Ramos (cell line): Measurements from ENCODE around the gene EHMT1.
"Not testable (repeated sequence)": the region's sequence is repeated elsewhere in the genome, so short reads cannot be mapped to it uniquely, and the experiment has no call there.

Experiments used
- in situ Hi-C: fragments of 300-500 bp; cut with MboI; formaldehyde crosslinking; loops from one replicate; pipeline ENCODE4 v1.14.3; 2022; ENCODE audit warnings: low sequenced_read_pairs; ENCODE audit not compliant: unreplicated experiment

Gene EHMT1

DNA sequence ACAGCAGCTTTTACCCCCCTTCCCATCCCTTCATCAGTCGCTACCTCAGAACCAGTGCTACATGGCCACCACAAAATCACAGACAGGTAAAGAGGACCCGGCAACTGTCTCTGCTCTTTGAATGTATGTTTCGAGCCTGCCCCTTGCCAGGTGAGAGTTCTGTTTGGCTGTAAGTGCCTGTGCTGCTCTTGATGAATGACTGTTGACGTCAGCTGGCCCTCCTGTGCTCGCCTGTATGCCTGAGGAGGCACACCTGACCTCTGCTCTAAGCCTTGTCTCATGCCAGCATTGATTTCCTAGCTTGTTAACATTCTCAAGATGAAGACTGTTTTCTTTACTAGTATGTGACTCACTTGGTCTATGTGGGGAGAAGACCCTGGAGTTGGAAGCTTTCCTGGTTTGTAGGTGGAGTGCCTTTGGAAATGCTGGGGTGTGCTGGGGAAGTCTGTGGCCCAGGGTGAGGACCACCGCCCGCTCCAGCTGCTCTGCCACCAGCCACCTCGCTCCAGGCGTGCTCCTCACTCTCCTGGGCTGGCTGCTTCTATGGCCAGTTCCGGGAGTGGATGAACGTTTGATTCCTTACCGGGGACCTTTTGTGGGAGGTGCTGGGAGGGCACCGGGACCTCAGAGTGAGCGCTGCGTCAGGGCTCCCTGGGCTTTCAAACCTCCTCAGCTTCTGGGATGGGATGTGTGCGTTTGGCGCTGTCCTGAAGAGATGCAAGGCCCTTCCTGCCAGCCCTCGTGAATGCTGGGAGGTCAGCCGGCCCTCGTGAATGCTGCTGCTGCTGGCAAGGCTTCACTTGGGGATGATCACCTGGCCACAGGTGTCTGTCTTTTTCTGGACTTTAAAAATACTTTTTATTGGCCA lies 109.9 kb downstream of the EHMT1 start:
- in situ Hi-C loops: no loop called here

DNA sequence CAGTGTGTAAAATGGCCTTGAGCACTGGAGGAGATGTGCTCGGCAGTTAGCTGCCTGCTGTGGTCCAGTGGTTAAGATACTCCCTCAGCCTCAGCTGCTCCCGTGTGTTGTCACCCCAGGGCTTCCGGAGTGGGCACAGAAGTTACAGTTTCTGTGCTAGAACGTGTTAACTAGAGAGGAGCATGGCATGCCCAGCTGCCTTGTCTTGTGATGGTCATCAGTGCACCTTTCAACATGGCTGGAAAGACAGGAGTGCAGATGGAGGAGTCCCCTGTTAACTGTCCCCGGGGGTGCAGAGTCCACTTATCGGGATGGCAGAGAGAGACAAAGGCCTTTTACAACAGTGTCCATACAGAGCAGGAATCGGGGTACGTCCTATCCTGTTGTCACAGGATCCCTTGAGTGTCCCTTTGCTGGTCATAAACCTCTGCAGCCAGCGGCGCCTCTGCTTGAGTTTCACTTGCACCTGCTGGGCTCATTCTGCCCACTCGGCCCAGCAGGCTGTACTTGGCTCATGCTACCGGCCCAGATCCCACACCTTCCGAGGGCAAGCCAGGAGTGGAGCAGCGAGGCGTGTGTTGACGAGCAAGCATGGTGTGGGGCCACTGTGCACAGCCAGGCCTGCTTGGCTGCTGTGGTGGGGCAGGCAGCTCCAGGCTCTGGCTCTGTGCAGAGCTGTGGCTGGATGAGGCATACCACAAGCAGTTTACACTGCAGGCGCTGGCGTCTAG lies 112.6 kb downstream of the EHMT1 start:
- in situ Hi-C loops: no loop called here

DNA sequence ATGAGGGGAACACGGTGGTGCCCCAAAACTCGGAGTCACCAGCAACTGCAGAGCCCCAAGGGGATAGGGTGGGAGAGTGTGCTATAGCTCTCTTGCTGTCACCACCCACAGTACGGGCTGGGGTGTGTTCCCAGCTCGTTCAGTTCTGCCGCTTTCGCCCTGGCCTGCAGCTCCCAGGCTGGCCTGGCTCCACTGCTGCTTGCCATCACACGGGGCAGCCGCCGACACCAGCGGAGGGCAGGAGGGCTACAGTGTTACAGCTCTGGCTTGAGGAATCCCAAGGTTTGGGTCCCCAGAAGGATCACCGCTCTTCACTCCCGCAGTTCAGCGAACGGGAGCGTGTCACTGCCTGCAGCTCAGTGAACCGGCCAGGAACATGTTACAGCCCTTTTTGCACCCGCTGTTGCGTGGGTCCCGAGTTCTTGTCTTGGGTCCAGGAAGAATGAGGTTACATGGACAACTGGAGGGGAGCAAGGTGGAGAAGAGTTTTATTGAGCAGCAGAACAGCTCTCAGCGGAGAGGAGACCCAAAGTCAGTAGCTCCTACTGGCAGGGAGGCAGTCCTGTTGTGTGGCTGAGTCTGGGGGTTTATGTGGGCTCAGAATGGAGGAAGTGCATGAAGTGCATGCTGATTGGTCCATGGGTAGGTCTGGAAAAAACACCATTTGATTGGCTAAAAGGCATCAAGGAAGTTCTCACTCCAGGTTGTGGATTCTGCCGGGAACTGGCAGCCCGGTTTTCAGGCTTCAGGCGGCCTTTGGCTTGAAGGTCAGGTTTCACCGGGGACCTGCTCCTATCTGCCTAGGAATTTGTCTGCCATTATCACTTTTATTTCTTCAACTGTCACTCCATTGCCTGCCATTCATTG lies 113.4 kb downstream of the EHMT1 start:
- in situ Hi-C loops: no loop called here

DNA sequence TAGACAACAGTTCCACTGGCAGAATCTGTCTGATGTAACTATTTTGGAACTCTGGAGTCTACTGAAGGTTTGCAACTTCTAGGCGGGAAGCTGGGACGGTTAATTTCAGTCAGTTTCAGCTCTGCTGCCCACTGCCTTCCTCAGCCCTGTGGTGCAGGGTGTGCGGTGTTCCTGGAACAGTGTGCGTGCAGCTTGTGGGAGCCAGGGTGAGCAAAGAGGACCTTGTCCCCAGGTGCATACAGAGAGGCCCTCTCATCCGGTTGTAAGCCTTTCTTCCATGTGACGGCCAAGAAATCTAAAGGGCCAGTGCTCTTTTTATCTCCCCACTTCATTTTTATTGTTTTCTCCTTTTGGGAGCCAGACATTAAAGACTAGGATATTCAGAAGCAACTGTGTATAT lies 114.6 kb downstream of the EHMT1 start:
- in situ Hi-C loops: no loop called here

DNA sequence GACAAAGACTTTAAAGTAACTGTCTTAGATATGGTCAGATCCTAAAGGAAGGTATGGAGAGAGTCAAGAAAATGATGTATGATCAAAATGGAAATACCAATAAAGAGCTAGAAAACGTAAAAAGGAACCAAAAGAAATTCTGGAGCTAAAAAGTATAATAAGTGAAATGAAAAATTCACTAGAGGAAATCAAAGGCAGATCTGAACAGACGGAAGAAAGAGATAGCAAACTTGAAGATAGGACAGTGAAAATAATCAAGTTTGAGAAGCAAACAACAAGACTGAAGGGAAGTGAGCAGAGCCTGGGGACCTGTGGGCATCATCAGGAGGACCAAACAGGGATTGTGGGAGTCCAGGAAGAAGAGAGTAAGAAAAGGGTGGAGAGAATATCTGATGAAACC lies 115.4 kb downstream of the EHMT1 start:
- in situ Hi-C loops: no loop called here

DNA sequence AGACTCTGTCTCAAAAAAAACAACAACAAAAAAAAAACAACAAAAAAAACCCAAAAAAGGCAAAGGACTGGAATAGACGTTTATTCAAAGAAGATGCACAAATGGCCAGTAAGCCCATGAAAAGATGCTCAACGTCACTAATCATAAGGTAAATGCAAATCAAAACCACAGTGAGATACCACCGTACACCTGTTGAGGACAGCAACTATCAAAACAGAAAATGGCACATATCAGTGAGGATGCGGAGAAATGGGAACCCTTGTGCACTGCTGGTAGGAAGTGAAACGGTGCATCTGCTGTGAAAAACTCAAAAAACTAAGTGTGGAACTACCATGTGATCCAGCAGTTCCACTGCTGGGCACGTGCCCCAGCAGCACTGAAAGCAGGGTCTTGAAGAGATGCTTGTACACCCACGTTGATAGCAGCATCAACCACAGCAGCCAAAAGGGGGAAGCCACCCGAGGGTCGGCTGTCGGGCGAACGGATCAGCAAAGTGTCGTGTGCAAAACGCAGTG lies 119.4 kb downstream of the EHMT1 start:
- in situ Hi-C loops: not testable (repeated sequence)

DNA sequence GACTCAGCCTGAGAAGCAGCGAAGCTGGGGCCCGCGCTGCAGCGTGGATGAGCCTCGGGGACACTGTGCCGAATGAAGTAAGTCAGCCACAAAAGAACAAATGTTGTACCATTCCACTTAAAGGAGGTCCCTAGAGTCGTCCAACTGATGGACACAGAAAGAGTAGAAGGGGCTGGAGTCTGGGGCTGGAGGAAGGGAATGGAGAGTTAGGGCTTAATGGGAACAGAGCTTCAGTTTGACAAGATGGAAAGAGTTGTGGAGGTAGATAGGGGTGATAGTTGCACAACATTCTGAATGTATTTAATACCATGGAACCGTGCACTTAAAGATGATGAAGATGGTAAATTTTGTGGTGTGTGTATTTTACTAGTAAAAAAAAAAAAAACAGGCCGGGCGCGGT lies 119.9 kb downstream of the EHMT1 start:
- in situ Hi-C loops: no loop called here

DNA sequence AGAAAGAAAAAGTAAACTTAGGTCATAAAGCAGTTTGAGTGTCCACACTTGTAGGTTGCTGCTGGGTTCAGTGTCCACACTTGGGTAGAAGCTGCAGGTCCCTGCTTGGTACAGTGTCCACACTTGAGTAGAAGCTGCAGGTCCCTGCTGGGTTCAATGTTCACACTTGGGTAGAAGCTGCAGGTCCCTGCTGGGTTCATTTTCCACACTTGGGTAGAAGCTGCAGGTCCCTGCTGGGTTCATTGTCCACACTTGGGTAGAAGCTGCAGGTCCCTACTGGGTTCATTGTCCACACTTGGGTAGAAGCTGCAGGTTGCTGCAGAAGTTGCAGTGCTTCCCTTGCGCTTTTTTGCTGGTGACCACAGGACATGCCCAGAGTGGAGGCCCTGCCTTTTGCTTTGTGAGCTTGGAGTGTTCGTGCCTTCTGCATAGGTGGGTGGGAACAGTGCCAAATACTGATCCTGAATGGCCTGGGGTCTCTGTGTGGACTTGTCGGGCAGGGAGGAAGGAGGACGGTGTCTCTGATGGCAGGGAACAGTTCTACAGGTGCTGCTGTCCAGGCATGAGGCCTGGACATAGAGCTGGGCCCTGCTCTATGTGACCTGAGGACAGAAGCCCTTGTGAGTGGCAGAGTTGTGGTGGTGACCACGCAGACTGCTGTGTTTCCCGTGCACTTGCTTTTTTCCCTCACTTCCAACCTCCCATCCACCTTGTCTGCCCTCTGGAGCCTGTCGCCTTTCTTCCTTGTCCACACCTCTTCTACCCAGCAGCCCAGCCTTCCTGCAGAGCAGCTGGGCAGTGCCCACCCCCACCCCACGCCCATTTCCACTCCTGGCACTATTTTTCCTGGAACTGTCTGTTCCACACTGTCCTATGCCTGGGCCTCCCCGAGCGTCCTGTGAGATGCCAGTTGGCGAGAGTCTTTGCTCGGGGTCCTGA lies 120.8 kb downstream of the EHMT1 start:
- in situ Hi-C loops: no loop called here

DNA sequence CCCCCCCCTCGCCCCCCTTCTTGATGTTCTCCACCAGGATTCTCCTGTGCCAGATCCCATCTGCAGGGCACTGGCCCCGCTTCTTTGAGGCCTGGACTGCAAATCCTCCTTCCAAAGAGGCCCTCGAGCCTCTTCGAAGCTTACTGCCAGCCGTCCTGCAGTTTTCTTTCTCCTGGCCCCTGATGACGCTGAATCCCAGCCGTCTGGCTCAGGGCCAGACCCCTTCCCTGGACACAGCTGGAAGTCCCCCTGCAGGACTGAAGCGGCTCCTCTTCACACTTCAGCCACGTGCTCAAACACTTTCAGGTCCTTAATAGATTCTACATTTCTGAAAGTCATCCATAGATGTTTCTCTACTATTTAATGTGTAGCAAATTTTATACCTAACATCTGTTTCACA lies 121.5 kb downstream of the EHMT1 start:
- in situ Hi-C loops: no loop called here

DNA sequence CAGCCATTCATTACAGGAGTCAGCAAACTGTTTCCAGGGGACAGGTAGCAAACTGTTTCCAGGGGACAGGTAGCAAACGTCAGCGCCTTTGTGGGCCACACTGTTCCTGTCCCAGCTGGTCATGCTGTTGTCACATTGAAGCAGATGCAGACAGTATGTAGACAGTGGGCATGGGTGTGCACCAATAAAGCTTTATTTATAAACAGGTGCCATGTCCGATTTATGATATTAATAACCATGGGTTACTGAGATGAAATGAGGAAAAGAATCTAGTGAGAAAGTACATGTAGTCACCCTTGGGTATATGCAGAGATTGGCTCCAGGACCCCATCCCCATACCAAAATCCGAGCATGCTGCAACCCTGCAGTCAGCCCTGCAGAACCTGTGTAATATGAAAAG lies 122.5 kb downstream of the EHMT1 start:
- in situ Hi-C loops: no loop called here

DNA sequence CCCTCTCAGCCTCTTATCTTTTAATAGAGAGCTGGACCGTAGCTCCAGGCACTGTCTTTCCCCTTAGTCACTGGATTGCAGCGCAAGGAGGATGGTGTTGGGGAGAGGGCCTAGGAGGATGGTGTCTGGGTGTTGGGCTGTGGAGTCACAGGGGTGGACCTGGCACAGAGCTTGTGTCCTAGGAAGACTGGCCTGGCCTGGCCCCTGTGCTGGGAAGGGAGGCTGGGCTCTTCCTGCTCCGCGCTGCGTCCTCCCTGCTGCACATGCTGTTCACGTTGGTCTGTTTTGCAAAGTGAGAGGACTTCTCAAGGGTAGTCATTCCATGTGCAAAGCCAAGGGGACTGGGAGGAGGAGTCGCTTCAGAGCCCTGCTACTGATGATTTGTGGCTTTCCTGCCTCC lies 123.9 kb downstream of the EHMT1 start:
- in situ Hi-C loops: no loop called here

DNA sequence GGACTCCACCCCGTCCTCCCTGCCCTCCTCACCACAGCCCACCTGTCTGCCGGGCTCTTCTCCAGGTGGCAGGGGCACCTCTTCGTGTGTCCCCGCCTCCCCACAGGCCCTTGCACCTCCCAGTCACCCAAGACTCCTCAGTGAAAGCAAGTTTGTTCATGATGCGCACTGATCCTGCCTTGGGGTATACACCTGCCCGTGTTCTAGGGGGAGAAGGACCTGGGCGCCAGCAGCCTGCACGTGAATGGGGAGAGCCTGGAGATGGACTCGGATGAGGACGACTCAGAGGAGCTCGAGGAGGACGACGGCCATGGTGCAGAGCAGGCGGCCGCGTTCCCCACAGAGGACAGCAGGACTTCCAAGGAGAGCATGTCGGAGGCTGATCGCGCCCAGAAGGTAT lies 124.9 kb downstream of the EHMT1 start:
- in situ Hi-C loops: no loop called here

DNA sequence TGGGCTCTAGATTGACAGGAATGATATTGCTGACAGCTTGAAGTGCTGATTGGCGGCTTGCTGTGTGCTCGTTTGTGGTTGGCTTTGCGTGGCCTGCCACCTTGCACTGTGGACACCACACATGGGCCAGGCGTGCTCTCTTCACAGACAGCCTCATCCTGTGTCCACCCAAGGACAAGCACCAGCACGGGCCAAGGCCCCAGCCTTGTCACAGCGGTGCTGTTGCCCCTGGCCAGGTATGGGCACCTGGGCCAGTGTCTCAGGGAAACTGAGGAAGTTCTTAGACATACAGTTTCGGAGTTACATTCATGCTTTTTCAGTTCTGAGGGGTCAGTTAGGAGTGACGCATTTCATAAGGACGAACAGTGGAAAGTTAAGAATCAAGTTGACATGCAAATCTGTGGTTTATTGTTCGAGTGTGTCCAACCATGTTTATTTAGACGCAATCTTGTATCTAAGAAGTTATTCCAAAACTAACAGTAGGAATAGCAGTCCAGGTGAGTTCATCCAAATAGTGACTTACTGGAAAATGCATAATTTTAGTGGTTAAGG lies 125.9 kb downstream of the EHMT1 start:
- in situ Hi-C loops: no loop called here

DNA sequence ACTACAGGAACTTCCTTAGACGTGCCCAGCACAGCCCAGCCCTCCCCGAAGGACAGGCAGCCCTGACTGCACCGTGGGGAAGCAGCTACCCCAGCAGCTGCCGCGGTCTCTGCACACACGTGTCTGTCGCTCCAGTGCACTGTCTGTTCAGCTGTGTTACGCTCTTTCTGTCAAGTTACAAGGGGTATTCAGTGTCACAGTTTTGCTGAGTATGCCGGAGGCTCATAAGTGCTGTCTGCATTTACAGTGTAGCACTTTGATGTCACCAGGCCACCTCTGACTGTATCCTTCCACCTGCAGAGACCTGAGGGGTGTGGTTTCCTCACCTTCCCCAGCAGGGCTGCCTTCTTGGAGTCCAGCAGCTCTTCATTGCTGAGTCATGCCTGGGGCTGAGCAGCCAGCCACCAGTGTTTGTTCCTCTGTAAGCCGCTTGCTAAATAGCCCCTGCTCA lies 126.8 kb downstream of the EHMT1 start:
- in situ Hi-C loops: no loop called here

DNA sequence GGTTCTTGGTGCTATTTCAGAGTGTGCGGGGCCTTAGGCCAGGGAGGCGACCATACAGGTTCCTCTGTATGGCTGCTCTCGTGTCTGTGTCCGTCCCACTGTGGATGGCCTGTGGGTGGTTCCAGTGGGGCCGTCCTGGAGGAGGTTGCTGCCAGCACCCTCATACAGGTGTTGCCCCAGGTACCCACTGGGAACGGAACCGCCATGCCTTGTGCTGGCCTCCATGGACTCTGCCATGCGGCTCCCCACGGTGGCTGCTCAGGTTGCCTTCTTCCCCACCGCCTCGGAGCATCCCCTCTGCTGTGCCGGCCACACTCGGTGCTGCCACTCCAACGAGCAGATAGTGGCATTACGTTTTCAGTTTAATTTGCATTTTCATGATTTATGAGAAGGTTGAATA lies 129.5 kb downstream of the EHMT1 start:
- in situ Hi-C loops: no loop called here

DNA sequence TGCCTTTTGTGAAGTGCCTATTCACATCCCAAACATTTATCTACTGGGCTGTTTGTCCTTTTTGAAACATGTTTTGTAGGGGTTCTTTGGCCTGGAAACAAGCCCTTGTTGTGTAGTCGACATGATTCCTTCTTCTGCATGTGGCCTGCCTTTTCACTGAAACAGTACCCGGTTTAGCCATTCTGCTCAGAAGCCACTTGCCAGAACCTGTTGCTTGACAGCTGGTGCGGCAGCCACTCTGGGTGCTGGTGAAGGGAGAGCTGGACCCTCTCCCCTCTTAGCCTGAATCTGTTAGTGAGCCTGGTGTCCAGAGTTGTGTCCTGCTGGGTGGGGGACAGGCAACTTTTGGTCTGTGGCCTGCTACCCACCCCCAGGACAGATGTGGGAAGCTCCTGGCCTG lies 129.9 kb downstream of the EHMT1 start:
- in situ Hi-C loops: no loop called here

DNA sequence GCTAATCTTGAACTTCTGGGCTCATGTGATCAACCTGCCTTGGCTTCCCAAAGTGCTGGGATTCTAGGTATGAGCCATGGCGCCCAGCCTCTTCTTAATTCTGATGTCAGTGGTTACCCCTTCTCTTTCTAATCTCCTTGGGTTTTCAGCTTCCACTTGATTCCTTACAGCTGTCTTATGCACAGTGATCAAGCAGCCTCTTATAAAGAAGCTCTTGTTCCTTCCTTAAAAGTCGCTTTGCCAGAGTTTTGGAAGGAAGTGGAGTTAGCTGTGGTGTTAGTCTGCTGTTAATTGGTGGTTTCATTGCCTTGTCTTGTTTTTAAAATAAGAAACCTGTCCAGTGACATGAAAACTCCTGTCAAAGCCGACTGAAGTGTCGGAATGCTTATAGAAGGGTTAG lies 130.7 kb downstream of the EHMT1 start:
- in situ Hi-C loops: no loop called here

DNA sequence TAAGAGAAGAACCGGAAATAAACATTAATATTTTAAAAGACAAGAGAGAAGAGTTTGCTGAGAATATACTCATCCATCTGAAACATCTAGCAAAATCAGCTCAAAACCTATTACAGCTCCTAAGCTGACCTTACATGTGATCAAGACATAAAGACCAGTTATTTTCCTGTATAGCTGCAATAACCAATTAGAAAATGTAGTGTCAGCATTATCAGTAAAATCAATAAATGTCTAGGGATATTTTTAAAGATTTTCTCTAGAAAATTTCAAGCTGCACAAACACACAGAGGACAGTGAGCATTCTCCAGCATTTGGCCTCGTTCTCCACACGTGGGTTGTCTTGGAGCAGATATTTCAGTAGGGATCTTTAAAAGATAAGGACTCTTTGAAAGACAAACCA lies 131.2 kb downstream of the EHMT1 start:
- in situ Hi-C loops: no loop called here

DNA sequence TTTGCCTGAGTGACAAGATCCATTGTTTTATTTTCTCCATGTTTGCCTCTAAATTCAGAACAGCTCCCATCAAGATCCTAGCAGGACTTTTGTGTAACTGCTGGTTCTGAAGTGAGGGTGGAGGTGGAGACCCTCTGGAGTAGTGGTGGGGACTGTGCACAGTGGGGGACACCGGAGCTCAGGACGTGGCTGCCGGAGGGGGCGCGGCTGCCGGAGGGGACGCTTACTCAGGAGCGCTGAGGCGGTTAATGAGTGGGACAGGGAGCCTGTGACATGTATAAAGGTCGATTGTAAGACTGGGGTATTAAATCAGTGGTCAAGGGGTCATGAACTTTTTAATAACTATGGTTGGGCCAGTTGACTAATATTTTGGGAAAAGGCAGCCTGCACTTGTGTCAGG lies 131.8 kb downstream of the EHMT1 start:
- in situ Hi-C loops: no loop called here
